NT2/D1 (cell line): ENCODE data around the gene ZNF446.

Experiments
- SUZ12 ChIP-seq: IDR thresholded peaks from 2 replicates; pipeline ENCODE4 v1.6.1; 2011; ENCODE audit not compliant: insufficient read length, insufficient read depth; ENCODE audit errors: extremely low read depth
- YY1 ChIP-seq: IDR thresholded peaks from 2 replicates; pipeline ENCODE4 v1.6.1; 2011; ENCODE audit not compliant: insufficient read length, insufficient read depth
- ZNF274 ChIP-seq: IDR thresholded peaks from 2 replicates; pipeline ENCODE4 v1.6.1; 2011; ENCODE audit warnings: mild to moderate bottlenecking, low read depth, low read length

GRCh38 chr19:58482372-58482771 lies 6.2 kb downstream of the ZNF446 start:
- TF ChIP-seq SUZ12, result no peak
- no peak for TF ChIP-seq ZNF274
- TF ChIP-seq YY1, result no peak
